ENCODE data around the gene SLC39A13.

The SLC39A13 gene

DNA sequence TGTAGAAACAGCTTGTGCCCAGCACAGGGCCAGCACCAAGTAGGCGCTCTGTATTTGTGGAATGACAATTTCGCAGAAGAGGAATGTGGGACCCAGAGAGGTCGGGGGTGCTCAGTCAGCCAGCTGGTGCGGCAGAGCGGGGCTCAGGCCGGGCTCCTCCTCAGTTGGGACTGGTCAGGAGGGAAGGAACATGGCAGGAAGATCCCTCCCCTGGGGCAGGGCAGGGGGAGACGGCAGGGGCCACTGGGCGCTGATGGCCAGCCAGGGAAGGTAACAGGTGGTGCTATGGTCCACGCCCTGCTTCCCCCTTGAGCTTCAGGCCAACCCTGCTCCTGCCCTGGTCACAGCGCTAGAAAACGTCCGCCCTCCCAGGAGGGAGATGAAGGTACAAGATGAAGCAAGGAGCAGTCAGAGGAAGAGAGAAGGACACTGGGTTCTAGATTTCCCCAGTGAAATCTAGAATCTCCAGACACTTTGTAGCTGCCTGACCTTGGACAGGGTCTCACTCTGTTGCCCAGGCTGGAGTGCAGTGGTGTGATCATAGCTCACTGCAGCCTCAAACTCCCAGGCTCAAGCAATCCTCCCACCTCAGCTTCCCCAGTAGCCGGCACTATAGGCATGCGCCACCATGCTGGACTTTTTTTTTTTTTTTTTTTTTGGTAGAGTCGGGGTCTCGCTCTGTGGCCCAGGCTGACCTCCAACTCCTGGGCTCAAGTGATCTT lies 16.5 kb upstream of the SLC39A13 start:
- no peaks in the 10 kb centered on the region for H3K79me2 ChIP-seq (ENCODE audit: insufficient read depth, low read length)
- no peaks in the 10 kb centered on the region for H3K9me3 ChIP-seq (ENCODE audit: insufficient read depth, low read length)
- H3K9ac ChIP-seq (ENCODE audit: low read length) = no peak overlapping the region
- H3F3A ChIP-seq (ENCODE audit: insufficient read depth) = no peaks in the 10 kb centered on the region
- TF ChIP-seq, protein P1, sequence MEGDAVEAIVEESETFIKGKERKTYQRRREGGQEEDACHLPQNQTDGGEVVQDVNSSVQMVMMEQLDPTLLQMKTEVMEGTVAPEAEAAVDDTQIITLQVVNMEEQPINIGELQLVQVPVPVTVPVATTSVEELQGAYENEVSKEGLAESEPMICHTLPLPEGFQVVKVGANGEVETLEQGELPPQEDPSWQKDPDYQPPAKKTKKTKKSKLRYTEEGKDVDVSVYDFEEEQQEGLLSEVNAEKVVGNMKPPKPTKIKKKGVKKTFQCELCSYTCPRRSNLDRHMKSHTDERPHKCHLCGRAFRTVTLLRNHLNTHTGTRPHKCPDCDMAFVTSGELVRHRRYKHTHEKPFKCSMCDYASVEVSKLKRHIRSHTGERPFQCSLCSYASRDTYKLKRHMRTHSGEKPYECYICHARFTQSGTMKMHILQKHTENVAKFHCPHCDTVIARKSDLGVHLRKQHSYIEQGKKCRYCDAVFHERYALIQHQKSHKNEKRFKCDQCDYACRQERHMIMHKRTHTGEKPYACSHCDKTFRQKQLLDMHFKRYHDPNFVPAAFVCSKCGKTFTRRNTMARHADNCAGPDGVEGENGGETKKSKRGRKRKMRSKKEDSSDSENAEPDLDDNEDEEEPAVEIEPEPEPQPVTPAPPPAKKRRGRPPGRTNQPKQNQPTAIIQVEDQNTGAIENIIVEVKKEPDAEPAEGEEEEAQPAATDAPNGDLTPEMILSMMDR (IDR thresholded peaks at IDR 0.05; ENCODE audit: insufficient read depth, low read length, poor library complexity, severe bottlenecking) = no peak
- TF ChIP-seq EZH2phosphoT487 (conservative IDR thresholded peaks at IDR 0.05; ENCODE audit: low read length) = no peak
- H4K20me1 ChIP-seq (ENCODE audit: low read depth, low read length) = no peaks in the 10 kb centered on the region
- H3K27me3 ChIP-seq (ENCODE audit: low read length) = no peaks in the 10 kb centered on the region
- no peak overlapping the region for H3K4me3 ChIP-seq (ENCODE audit: insufficient read depth, low read length, poor library complexity, severe bottlenecking)
- no peaks in the 10 kb centered on the region for H3K9me2 ChIP-seq (replicated peaks; ENCODE audit: insufficient read depth, low read length)
- H2AFZ ChIP-seq (ENCODE audit: low read depth, low read length, severe bottlenecking) = no peak overlapping the region
- H3K27ac ChIP-seq (ENCODE audit: low read depth, low read length) = no peak overlapping the region
- H3K36me3 ChIP-seq (ENCODE audit: low read length) = no peaks in the 10 kb centered on the region
- no peak overlapping the region for H3K4me2 ChIP-seq (ENCODE audit: low read depth, low read length, poor library complexity, severe bottlenecking)

GRCh38 chr11:47392546-47393162 lies 15.7 kb upstream of the SLC39A13 start:
- Histone ChIP-seq H3K4me2 (ENCODE audit: low read depth, low read length, poor library complexity, severe bottlenecking) (no peak overlapping the region), H3K9ac (ENCODE audit: low read length) (no peak overlapping the region), H3K27ac (ENCODE audit: low read depth, low read length) (no peak overlapping the region), H3K27me3 (ENCODE audit: low read length) (no peaks in the 10 kb centered on the region), H3K4me3 (ENCODE audit: insufficient read depth, low read length, poor library complexity, severe bottlenecking) (no peak overlapping the region), H2AFZ (ENCODE audit: low read depth, low read length, severe bottlenecking) (no peak overlapping the region), H3F3A (ENCODE audit: insufficient read depth) (no peaks in the 10 kb centered on the region), H3K79me2 (ENCODE audit: insufficient read depth, low read length) (no peaks in the 10 kb centered on the region), H3K36me3 (ENCODE audit: low read length) (no peaks in the 10 kb centered on the region), H3K9me2 (replicated peaks; ENCODE audit: insufficient read depth, low read length) (no peaks in the 10 kb centered on the region), H4K20me1 (ENCODE audit: low read depth, low read length) (no peaks in the 10 kb centered on the region), H3K9me3 (ENCODE audit: insufficient read depth, low read length) (no peaks in the 10 kb centered on the region)
- TF ChIP-seq EZH2phosphoT487 (conservative IDR thresholded peaks at IDR 0.05; ENCODE audit: low read length) = no peak
- TF ChIP-seq, protein P1 (IDR thresholded peaks at IDR 0.05; ENCODE audit: insufficient read depth, low read length, poor library complexity, severe bottlenecking) = no peak

- Histone ChIP-seq H3K4me3 (ENCODE audit: insufficient read depth, low read length, poor library complexity, severe bottlenecking) (no peak overlapping the region), H3K9ac (ENCODE audit: low read length) (no peak overlapping the region), H3K9me3 (ENCODE audit: insufficient read depth, low read length) (no peaks in the 10 kb centered on the region), H3K27ac (ENCODE audit: low read depth, low read length) (no peak overlapping the region), H3F3A (ENCODE audit: insufficient read depth) (no peaks in the 10 kb centered on the region), H2AFZ (ENCODE audit: low read depth, low read length, severe bottlenecking) (no peak overlapping the region), H4K20me1 (ENCODE audit: low read depth, low read length) (no peaks in the 10 kb centered on the region), H3K9me2 (replicated peaks; ENCODE audit: insufficient read depth, low read length) (no peaks in the 10 kb centered on the region), H3K4me2 (ENCODE audit: low read depth, low read length, poor library complexity, severe bottlenecking) (no peak overlapping the region), H3K79me2 (ENCODE audit: insufficient read depth, low read length) (no peaks in the 10 kb centered on the region), H3K27me3 (ENCODE audit: low read length) (no peaks in the 10 kb centered on the region), H3K36me3 (ENCODE audit: low read length) (no peaks in the 10 kb centered on the region)
- TF ChIP-seq, protein P1 (IDR thresholded peaks at IDR 0.05; ENCODE audit: insufficient read depth, low read length, poor library complexity, severe bottlenecking) = no peak
- TF ChIP-seq EZH2phosphoT487 (conservative IDR thresholded peaks at IDR 0.05; ENCODE audit: low read length) = no peak
Measured at GRCh38 chr11:47393163-47394049, 15.0 kb upstream of the SLC39A13 start.

Data from SU-DHL-6 (cell line).